Adrenal gland (tissue), 5 donors: ENCODE data around the gene ADK.

ENCODE experiments used
- CTCF ChIP-seq, 6 experiments: fragments of 450-650 bp in 4 of 6; fragments of 200-600 bp in 2 of 6; sonication (generic) in 1 of 6; IDR thresholded peaks; 1 replicate in 5 of 6; 2 replicates in 1 of 6; pipeline versions ENCODE4 v1.5.1 to v1.8.0; 2016 to 2021; ENCODE audit warnings: antibody characterized with exemption in 6 of 6, mild to moderate bottlenecking in 2 of 6, moderate library complexity in 1 of 6
- POLR2A ChIP-seq, 2 donors: fragments of 450-650 bp; IDR thresholded peaks; one replicate each; pipeline ENCODE4 v1.6.1; 2017; ENCODE audit warnings: antibody characterized with exemption in 2 of 2, mild to moderate bottlenecking in 2 of 2, moderate library complexity in 1 of 2
- donor health status: DM: no; HTN: no; CAD: no.

- TF ChIP-seq CTCF (IDR thresholded peaks at IDR 0.05) (no peak), POLR2A (IDR thresholded peaks at IDR 0.05) (no peak)
These were observed 501.6 kb downstream of the ADK start for GRCh38 chr10:74652664-74653063.
